Femur (tissue), 1 donor: Measurements from ENCODE around the gene MCRIP1.

ENCODE experiments used
- DNase-seq: peaks from one replicate; pipeline ENCODE4 v3.0.0-alpha.2; 2017

MCRIP1 gene

GRCh38 chr17:81817758-81818147 lies 15.3 kb downstream of the MCRIP1 start:
- DNase-seq: no peak

- no peak for DNase-seq
Observed at GRCh38 chr17:81815646-81815986, 17.5 kb downstream of the MCRIP1 start.

- no peak for DNase-seq
Observed at GRCh38 chr17:81814748-81815645, 18.1 kb downstream of the MCRIP1 start.

GRCh38 chr17:81813861-81814683 lies 19.0 kb downstream of the MCRIP1 start:
- DNase-seq: no peak

GRCh38 chr17:81813371-81813684 lies 19.8 kb downstream of the MCRIP1 start:
- no peak for DNase-seq

- no peak for DNase-seq
Observed at GRCh38 chr17:81812571-81813370, 20.3 kb downstream of the MCRIP1 start.

GRCh38 chr17:81811705-81812570 lies 21.2 kb downstream of the MCRIP1 start:
- no peak for DNase-seq

- DNase-seq: no peak
Observed at GRCh38 chr17:81810892-81811704, 22.0 kb downstream of the MCRIP1 start.

- DNase-seq: no peak
Observed at GRCh38 chr17:81810476-81810875, 22.6 kb downstream of the MCRIP1 start.

- DNase-seq: no peak
Observed at GRCh38 chr17:81809556-81809998, 23.5 kb downstream of the MCRIP1 start.

GRCh38 chr17:81808778-81809555 lies 24.1 kb downstream of the MCRIP1 start:
- no peak for DNase-seq

- DNase-seq: no peak
Observed at GRCh38 chr17:81807839-81808238, 25.3 kb downstream of the MCRIP1 start.

GRCh38 chr17:81807210-81807719 lies 25.8 kb downstream of the MCRIP1 start:
- DNase-seq: no peak

GRCh38 chr17:81806461-81807209 lies 26.5 kb downstream of the MCRIP1 start:
- DNase-seq: no peak

- DNase-seq: no peak
Observed at GRCh38 chr17:81805707-81806460, 27.2 kb downstream of the MCRIP1 start.

- no peak for DNase-seq
Observed at GRCh38 chr17:81804559-81805399, 28.3 kb downstream of the MCRIP1 start.

GRCh38 chr17:81803728-81804558 lies 29.1 kb downstream of the MCRIP1 start, which contains the start of gene GCGR:
TSS of gene GCGR (plus strand) at chr17:81804150. CDS start at chr17:81809019, 4,869 bp downstream.
- no peak for DNase-seq
